Measurements from ENCODE around the gene STX8. TPM values are rescaled to one million over a fixed set of nuclear protein-coding genes. Genes with fewer than 3 reads are reported as not detected.

STX8 gene
- total and polyA plus RNA-seq, 3 donors from 2014 or later = 103 to 160 (median 125) TPM

DNA sequence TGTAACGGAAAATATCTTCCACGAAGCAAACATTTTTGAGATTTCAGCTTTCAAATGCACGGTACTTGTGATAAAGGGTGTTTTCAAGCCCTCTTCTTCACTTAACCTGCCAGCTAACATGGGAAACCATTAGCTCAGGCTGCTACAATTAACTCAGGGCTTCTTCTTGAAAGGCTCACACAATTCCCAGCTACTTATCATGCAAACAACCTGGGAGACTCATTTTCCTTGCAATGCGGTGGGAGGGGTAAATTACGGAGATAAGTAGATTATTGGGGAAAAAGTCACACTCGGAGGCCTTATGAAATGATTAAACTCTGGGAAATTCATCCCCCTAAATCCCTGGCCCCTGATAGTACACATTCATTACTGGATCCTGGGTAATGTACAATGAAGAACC lies 266.4 kb downstream of the STX8 start:
- Histone ChIP-seq H3K27ac (no peak overlapping the region), H3K4me1 (no peaks in the 10 kb centered on the region), H3K9me3 (no peaks in the 10 kb centered on the region), H3K36me3 (ENCODE audit: low read depth, missing control alignments) (no peaks in the 10 kb centered on the region), H3K4me3 (no peak overlapping the region), H3K27me3 (no peaks in the 10 kb centered on the region)
- TF ChIP-seq POLR2A (IDR thresholded peaks at IDR 0.05) = no peak
- TF ChIP-seq, protein P1, sequence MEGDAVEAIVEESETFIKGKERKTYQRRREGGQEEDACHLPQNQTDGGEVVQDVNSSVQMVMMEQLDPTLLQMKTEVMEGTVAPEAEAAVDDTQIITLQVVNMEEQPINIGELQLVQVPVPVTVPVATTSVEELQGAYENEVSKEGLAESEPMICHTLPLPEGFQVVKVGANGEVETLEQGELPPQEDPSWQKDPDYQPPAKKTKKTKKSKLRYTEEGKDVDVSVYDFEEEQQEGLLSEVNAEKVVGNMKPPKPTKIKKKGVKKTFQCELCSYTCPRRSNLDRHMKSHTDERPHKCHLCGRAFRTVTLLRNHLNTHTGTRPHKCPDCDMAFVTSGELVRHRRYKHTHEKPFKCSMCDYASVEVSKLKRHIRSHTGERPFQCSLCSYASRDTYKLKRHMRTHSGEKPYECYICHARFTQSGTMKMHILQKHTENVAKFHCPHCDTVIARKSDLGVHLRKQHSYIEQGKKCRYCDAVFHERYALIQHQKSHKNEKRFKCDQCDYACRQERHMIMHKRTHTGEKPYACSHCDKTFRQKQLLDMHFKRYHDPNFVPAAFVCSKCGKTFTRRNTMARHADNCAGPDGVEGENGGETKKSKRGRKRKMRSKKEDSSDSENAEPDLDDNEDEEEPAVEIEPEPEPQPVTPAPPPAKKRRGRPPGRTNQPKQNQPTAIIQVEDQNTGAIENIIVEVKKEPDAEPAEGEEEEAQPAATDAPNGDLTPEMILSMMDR (IDR thresholded peaks at IDR 0.05) = no peak
- WGBS, 2 donors = 67 to 72% methylated on average over 6 of the region's 6 CpGs
- intact Hi-C loops (cut with DNase I; ENCODE audit: low total_unique reads) = no loop called here
- DNase-seq = no peak

DNA sequence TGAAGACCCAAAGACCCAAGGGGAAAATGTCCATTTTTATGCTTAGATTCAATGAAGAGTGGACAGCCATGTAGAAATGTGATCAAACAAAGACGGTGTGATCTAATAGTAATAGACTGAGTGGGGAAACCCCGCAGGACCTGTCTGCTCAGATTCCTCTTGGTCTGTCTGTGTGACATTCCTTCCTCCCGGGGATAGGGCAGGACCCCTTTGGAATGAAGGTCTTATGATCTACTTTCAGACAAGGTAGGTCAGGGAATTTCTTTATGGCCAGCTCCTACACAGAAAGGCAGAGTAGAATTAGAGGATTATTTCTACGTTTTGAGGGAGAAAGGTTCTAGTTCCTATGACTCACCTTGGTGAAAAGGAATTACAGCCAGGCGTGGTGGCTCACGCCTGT lies 267.6 kb downstream of the STX8 start:
- no peak for DNase-seq
- Histone ChIP-seq H3K27me3 (no peaks in the 10 kb centered on the region), H3K4me1 (no peaks in the 10 kb centered on the region), H3K27ac (no peak overlapping the region), H3K36me3 (ENCODE audit: low read depth, missing control alignments) (no peaks in the 10 kb centered on the region), H3K4me3 (no peak overlapping the region), H3K9me3 (no peaks in the 10 kb centered on the region)
- WGBS, 2 donors = 90 to 95% methylated on average over 6 of the region's 6 CpGs
- intact Hi-C loops (cut with DNase I; ENCODE audit: low total_unique reads) = no loop called here
- TF ChIP-seq, protein P1 (IDR thresholded peaks at IDR 0.05) = no peak
- TF ChIP-seq POLR2A (IDR thresholded peaks at IDR 0.05) = no peak

DNA sequence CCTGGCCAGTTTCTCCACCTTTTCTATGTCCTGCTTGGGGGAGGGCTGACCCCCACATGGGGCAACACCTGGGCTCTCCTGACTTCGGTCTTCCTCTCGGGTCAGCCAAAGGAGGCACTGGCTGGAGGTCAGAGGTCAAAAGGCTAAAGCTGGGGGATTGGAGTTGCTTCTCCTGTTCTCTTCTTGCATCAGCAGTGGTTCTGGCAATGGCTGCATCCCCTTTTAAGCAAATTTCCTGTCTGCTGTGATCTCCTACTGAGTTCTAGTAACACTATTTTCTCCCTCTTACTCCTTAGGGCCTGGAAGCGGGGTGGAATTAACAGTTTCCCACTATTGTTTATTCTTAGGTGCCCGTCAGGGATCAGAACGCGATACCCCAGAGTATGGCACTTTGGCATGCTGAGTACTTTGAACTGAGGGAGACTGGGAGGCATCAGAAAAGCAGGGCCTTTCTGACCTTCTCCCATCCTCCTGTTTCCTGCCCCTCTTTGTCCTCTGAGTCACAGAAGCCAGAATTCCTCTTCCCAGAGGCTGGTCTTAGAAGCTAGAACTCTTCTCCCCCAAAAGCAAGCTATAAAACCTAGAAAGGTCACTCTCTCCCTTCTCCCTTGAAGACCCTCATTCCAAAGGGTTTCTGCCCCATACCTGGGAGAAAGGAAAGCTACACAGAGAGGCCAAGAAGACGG lies 268.2 kb downstream of the STX8 start:
- Histone ChIP-seq H3K27ac (no peak overlapping the region), H3K9me3 (no peaks in the 10 kb centered on the region), H3K4me3 (no peak overlapping the region), H3K36me3 (ENCODE audit: low read depth, missing control alignments) (no peaks in the 10 kb centered on the region), H3K27me3 (no peaks in the 10 kb centered on the region), H3K4me1 (no peaks in the 10 kb centered on the region)
- no peak for DNase-seq
- intact Hi-C loops (cut with DNase I; ENCODE audit: low total_unique reads) = no loop called here
- TF ChIP-seq, protein P1 (IDR thresholded peaks at IDR 0.05) = no peak
- TF ChIP-seq POLR2A (IDR thresholded peaks at IDR 0.05) = no peak
- WGBS, 2 donors = 82 to 86% methylated on average over 7 of the region's 7 CpGs

DNA sequence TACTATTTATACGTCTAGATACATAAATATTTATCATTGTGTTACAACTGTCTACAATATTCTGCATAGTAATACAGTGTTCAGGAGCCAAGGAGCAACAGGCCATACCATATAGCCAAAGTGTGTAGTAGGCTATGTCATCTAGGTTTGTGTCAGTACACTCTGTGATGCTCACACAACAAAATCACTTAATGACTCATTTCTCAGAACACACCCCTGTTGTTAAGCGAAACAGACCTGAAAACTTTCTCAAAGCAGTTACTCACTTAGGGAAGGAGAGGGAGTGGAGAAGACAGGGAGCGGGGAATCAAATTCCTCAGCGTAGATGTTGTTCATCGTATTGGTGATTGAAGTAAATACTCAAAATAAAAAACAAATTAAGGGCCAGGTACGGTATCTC lies 269.5 kb downstream of the STX8 start:
- no peaks in the 10 kb centered on the region for H3K9me3 ChIP-seq
- no peak for DNase-seq
- no peak overlapping the region for H3K4me3 ChIP-seq
- no peaks in the 10 kb centered on the region for H3K4me1 ChIP-seq
- no peaks in the 10 kb centered on the region for H3K36me3 ChIP-seq (ENCODE audit: low read depth, missing control alignments)
- WGBS, 2 donors = 78 to 96% methylated on average over 6 of the region's 6 CpGs
- no peaks in the 10 kb centered on the region for H3K27me3 ChIP-seq
- intact Hi-C loops (cut with DNase I; ENCODE audit: low total_unique reads) = no loop called here
- no peak overlapping the region for H3K27ac ChIP-seq
- TF ChIP-seq, protein P1 (IDR thresholded peaks at IDR 0.05) = no peak
- no peak for TF ChIP-seq POLR2A (IDR thresholded peaks at IDR 0.05)

DNA sequence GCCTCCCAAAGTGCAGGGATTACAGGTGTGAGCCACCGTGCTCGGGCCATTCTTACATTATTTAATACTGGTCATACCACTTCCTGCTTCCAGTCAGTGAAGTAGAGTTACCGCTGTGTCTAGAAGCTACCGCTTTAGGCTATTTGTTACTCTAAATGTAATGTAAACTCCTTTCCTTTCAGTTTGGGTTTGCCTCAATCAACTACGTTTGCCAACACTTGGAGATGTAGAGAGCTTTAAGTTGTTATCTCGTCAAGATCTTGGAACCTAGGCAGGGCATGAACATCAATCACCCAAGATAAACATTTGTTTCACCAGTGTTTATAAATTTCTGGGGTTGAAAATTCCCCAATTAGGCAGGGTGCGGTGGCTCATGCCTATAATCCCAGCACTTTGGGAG lies 275.9 kb downstream of the STX8 start:
- WGBS, 2 donors = 79 to 94% methylated on average over 7 of the region's 7 CpGs
- Histone ChIP-seq H3K27me3 (no peaks in the 10 kb centered on the region), H3K27ac (no peak overlapping the region), H3K4me1 (no peaks in the 10 kb centered on the region), H3K36me3 (ENCODE audit: low read depth, missing control alignments) (no peaks in the 10 kb centered on the region), H3K9me3 (no peaks in the 10 kb centered on the region), H3K4me3 (no peak overlapping the region)
- intact Hi-C loops (cut with DNase I; ENCODE audit: low total_unique reads) = no loop called here
- DNase-seq = no peak
- TF ChIP-seq POLR2A (IDR thresholded peaks at IDR 0.05) = no peak
- TF ChIP-seq, protein P1 (IDR thresholded peaks at IDR 0.05) = no peak
